SIG-M5 (cell line): ENCODE measurements around the gene RBX1.
"Not testable (repeated sequence)": the region's sequence is repeated elsewhere in the genome, so short reads cannot be mapped to it uniquely, and the experiment has no call there.

Experiments
- DNase-seq: peaks from one replicate; lab custom pipeline; 2025; lab: John Stamatoyannopoulos, UW

RBX1 gene

GRCh38 chr22:40972587-40972986, 21.4 kb downstream of the RBX1 start:
- no peak for DNase-seq

- no peak for DNase-seq
Measured at GRCh38 chr22:40973144-40973543, 22.0 kb downstream of the RBX1 start.

GRCh38 chr22:40975366-40975765, 24.2 kb downstream of the RBX1 start:
- DNase-seq, result no peak

- DNase-seq, result no peak
Measured at GRCh38 chr22:40976866-40977700, 25.9 kb downstream of the RBX1 start.

GRCh38 chr22:40979198-40979597, 28.0 kb downstream of the RBX1 start:
- no peak for DNase-seq

- no peak for DNase-seq
Measured at GRCh38 chr22:40979871-40980270, 28.7 kb downstream of the RBX1 start.

GRCh38 chr22:40982482-40983385, 31.6 kb downstream of the RBX1 start:
- no peak for DNase-seq

- no peak for DNase-seq
Measured at GRCh38 chr22:40991298-40991697, 40.1 kb downstream of the RBX1 start.

GRCh38 chr22:40995821-40996220, 44.6 kb downstream of the RBX1 start:
- no peak for DNase-seq

GRCh38 chr22:40997520-40997919, 46.3 kb downstream of the RBX1 start:
- no peak for DNase-seq

GRCh38 chr22:41000040-41000565, 48.9 kb downstream of the RBX1 start:
- no peak for DNase-seq

- no peak for DNase-seq
Measured at GRCh38 chr22:41000941-41001721, 50.0 kb downstream of the RBX1 start.

GRCh38 chr22:41001722-41002122, 50.5 kb downstream of the RBX1 start:
- no peak for DNase-seq

GRCh38 chr22:41002386-41002785, 51.2 kb downstream of the RBX1 start:
- DNase-seq, result not testable (repeated sequence)

- DNase-seq, result no peak
Measured at GRCh38 chr22:41003066-41003465, 51.9 kb downstream of the RBX1 start.

GRCh38 chr22:41003976-41004375, 52.8 kb downstream of the RBX1 start:
- no peak for DNase-seq

- no peak for DNase-seq
Measured at GRCh38 chr22:41009222-41009948, 58.2 kb downstream of the RBX1 start.

GRCh38 chr22:41015003-41015402, 63.8 kb downstream of the RBX1 start:
- DNase-seq, result no peak

- no peak for DNase-seq
Measured at GRCh38 chr22:41021061-41021612, 70.0 kb downstream of the RBX1 start.

- no peak for DNase-seq
Measured at GRCh38 chr22:41021613-41022454, 70.7 kb downstream of the RBX1 start.
